NCI-H1092 (cell line): Measurements from ENCODE around the gene TAPBP.
A peak's percentile ranks its signal among the peaks of the same experiment; 100 is the strongest.
"Not testable (repeated sequence)": the region's sequence is repeated elsewhere in the genome, so short reads cannot be mapped to it uniquely, and the experiment has no call there.

Source experiments
- DNase-seq: peaks from one replicate; lab custom pipeline; 2025; lab: John Stamatoyannopoulos, UW

The TAPBP gene

DNA sequence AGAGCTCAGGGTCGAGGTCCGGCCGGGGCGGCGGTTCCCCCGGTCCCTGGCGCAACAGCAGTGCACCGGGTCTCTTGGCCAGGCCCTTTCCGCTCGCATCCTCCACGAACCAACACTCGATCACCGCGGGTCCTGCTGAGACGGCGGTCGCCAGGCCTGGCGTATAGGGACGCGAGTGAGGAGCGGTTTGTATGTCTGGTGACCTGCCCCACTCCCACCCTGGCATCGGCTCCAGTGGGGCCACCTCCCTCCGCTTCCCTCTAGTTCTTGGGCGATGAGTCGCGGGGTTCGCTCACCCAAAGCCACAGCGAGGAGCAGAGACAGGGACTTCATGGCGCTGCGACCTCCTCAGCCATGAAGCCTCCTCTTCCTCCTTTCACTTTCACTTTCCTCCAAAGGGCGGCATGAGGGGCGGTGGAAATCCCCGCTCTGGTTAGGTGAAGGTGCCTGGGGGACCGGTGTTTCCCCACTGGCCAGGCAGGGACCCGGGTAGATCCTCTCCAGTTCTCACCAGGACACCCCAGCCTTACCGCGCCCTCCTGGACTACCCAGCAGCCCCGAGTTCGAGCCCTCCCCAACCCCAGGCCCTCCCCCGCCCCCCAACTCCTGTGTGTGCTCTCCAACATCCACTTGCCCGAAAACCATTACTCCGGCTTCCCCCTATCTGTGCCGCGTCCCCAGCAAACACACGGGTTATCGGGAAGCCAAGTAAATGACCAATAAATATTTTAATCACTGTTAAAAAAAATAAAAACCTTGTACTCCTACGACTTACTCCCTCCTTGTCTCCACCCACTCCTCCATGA, at the start of gene TAPBP:
TAPBP (minus strand) TSS at position 370 of the 806 bp plus-strand sequence; CDS start at position 333, 37 bp downstream.
- peak; percentile 2 for DNase-seq

DNA sequence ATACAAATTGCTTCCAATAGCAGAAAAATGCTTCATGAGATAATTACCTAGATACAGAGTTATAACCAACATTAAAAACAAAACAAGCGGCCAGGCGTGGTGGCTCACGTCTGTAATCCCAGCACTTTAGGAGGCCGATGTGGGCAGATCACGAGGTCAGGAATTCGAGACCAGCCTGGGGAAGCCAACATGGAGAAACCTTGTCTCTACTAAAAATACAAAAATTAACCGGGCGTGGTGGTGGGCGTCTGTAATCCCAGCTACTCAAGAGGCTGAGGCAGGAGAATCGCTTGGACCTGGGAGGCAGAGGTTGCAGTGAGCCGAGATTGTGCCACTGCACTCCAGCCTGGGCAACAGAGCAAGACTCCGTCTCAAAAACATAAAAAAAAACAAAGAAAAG, 49.6 kb upstream of the TAPBP start:
- DNase-seq: not testable (repeated sequence)

DNA sequence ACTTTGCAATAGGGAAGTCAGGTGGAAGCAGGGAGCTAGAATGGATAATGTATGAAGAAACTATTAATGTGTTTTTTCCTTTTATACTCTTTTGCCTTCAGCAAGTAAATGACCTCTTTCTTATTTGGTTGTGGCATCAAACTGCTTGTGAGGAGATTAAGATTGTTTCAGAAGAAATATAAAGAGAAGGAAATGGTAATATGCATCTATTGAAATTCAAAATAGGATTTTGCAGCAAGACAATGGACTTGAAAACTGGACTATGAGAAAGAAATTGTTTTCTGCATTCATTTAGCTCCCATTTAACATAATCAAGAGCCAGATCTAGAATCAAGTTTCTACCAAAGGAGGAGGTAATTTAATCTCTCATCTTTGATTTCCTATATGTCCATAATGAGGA, 45.5 kb upstream of the TAPBP start:
- DNase-seq: no peak

DNA sequence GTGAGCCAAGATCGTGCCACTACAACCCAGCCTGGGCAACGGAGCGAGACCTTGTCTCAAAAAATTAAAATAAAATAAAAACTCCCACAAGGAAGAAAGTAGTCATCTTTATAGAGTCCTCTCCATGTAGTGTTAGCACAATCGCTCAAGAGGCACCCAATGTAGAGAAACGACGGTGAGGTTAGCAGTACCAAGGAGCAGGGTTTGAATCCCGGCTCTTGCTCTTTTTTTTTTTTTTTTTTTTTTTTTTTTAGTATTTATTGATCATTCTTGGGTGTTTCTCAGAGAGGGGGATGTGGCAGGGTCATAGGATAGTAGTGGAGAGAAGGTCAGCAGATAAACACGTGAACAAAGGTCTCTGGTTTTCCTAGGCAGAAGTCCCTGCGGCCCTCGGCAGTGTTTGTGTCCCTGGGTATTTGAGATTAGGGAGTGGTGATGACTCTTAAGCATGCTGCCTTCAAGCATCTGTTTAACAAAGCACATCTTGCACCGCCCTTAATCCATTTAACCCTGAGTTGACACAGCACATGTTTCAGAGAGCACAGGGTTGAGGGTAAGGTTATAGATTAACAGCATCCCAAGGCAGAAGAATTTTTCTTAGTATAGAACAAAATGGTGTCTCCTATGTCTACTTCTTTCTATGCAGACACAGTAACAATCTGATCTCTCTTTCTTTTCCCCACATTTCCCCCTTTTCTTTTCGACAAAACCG, 43.4 kb upstream of the TAPBP start:
- DNase-seq: not testable (repeated sequence)

DNA sequence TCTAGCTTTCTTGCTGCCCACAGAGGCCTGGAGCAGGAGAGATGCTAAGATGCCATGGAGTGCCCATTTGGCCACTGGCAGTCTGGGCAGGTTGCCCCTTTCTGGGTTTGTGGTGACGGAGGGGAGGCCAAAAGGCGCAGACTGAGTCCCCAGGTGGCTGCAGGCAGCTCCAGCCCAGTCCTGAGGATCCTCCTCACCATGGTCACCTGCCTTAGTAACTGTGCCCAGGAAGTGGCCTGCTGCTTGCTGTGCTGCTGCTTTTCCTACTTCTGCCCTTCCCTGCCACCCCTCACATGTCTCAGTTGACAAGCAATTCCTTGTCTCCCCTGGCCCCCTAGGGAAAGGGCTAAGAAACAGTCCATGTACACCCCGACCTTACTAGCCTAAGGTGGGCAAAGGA, 42.4 kb upstream of the TAPBP start:
- DNase-seq: no peak

GRCh38 chr6:33355860-33356259, 42.0 kb upstream of the TAPBP start:
- DNase-seq: not testable (repeated sequence)

DNA sequence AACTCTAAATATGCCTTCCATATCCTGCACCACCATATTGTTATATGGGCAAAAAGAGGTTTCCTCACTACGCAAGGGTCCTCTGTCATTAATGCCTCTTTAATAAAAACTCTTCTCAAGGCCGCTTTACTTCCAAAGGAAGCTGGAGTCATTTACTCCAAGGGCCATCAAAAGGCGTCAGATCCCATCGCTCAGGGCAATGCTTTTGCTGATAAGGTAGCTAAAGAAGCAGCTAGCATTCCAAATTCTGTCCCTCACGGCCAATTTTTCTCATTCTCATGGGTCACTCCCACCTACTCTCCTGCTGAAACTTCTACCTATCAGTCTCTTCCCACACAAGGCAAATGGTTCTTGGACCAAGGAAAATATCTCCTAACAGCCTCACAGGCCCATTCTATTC, 33.9 kb upstream of the TAPBP start:
- DNase-seq: no peak

DNA sequence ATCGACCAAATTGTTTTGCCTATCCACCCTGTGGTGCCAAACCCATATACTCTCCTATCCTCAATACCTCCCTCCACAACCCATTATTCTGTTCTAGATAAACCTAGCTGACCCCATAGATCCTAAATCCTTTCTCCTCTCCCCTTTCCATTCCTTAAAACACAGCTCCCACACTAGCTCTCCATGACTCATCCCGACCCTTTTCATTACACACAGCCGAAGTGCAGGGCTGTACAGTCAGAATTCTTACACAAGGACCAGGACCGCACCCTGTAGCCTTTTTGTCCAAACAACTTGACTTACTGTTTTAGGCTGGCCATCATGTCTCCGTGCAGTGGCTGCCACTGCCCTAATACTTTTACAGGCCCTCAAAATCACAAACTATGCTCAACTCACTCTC, 33.1 kb upstream of the TAPBP start:
- DNase-seq: not testable (repeated sequence)

GRCh38 chr6:33344701-33345697, 31.1 kb upstream of the TAPBP start:
- peak; percentile 51 for DNase-seq

DNA sequence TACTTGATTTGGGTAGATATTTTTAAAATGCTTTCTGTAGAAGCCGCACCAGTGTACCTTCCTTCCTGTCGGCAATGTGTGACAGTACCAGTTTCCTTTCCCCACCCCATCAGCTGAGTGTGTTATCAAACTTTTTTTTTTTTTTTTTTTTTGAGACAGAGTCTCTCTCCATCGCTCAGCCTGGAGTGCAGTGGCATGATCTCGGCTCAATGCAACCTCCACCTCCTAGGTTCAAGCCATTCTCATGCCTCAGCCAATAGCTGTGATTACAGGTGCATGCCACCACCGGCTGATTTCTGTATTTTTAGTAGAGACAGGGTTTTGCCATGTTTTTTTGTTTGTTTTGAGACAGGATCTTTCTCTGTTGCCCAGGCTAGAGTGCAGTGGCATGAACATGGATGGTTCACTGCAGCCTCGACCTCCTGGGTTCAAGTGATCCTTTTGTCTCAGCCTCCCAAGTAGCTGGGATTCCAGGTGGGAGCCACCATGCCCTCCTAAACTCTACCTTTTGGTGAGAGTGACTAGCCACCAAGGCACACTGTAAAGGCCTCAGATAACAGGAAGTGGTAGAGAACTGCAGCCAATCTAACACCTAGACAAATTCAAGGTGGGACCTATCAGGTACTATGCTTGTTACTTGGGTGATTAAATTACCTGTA, 30.2 kb upstream of the TAPBP start:
- DNase-seq: no peak

DNA sequence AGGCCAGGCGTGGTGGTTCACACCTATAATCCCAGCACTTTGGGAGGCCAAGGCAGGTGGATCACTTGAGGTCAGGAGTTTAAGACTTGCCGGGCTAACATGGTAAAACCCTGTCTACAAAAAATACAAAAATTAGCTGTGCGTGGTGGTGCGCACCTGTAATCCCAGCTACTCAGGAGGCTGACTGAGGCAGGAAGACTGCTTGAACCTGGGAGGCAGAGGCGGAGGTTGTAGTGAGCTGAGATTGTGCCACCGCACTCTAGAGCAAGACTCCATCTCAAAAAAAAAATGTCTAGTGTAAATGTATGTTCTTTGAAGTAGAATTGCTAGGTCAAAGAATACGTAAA, 29.7 kb upstream of the TAPBP start:
- DNase-seq: not testable (repeated sequence)

DNA sequence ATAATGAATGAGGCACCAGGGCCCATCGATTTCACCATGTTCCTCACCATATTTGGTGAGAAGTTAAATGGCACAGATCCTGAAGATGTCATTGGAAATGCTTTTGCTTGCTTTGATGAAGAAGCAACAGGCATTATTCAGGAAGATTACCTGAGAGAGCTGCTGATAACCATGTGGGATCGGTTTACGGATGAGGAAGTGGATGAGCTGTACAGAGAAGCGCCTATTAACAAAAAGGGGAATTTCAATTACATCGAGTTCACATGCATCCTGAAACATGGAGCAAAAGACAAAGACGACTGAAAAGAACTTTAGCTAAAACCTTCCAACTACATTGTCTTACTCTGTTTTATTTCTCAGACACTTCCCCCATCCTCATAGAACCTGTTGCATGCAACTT, 25.3 kb upstream of the TAPBP start:
- DNase-seq: no peak

- no peak for DNase-seq
Measured at GRCh38 chr6:33336495-33336894, 22.6 kb upstream of the TAPBP start.

GRCh38 chr6:33335916-33336315, 22.0 kb upstream of the TAPBP start:
- DNase-seq: no peak

DNA sequence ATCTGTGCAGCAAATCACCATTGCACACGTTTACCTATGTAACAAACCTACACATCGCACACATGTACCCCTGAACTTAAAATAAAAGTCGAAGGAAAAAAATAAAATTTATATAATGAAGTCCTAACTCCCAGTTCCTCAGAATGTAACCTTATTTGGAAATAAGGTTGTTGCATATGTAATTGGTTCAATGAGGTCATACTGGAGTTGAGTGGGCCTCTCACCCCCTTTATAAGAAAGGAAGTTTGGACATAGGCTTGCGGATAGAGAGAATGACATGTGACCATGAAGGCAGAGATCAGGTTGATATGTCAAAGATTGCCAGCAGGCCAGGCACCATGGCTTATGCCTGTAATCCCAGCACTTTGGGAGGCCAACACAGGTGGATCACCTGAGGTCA, 19.8 kb upstream of the TAPBP start:
- no peak for DNase-seq

GRCh38 chr6:33330736-33331135, 16.9 kb upstream of the TAPBP start:
- DNase-seq: no peak

DNA sequence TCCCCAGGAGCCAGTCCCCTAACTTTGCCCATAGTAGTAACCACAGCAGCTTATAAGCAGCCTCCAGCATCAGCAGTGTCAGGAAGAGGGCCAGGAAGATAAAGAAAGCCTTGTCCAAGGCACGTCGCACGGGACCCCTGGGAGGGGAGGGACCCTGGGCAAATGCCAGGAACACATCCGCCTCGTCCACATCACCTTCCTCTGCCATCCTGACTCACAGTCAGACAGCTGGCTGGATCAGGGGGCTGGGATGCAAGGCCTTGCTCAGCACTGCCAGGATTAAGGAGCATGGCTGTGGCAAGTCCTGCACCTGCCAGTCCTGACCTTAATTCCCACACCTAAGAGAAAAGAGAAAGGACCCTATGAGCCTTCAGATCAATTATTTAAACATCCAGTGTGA, 15.2 kb upstream of the TAPBP start:
- no peak for DNase-seq

GRCh38 chr6:33324125-33324524, 10.2 kb upstream of the TAPBP start:
- no peak for DNase-seq

- peak; percentile 52 for DNase-seq
Measured at GRCh38 chr6:33323623-33323948, 9.7 kb upstream of the TAPBP start.

GRCh38 chr6:33321227-33321626, 7.3 kb upstream of the TAPBP start:
- no peak for DNase-seq

GRCh38 chr6:33320315-33321181, 6.7 kb upstream of the TAPBP start:
- no peak for DNase-seq
